Stimulated activated CD4-positive, alpha-beta T cell treated with anti-CD3 and anti-CD28 coated beads, TNF-alpha, amount 100 ng/mL, for 24 hours (primary cell): ENCODE measurements around the gene TIMP4.

Experiments
- DNase-seq, 3 experiments: peaks; one replicate each; pipeline ENCODE4 v3.0.0-alpha.2; 2020; ENCODE audit warnings: low read depth in 3 of 3

Gene TIMP4

DNA sequence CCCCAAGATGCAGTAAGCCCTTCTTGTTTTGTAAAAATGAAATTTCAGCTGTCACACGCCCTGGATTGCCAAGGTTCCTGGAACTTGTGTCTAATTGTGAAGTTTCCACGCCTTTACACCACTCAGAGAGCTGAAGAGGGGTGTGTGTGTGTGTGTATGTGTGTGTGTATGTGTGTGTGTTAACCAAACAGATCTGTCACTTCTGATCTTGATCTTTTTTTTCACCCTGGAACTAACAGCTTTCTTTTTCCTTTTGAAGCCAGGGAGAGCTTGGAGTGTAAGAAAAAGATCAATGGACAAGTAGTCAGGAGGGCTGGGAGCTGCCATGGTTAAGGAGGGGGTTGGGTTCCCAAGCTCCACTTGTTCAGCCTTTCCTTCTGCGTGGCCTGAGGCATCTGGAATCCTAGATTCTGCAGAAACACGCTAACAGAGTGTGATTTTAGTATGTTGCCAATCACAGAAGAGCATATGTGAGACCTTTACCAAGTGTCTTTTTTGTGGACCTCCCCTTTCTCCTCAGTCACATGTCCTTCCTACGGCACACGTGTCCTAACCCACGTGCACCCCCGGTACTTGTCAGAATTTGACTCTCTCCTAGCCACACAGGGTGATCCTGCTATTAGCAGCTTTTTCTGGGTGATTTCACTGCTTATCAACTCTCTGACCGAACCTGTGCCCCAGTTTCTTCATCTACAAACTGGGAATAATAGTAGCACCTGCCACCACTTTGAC is 11.5 kb downstream of the TIMP4 start:
- DNase-seq = no peak

DNA sequence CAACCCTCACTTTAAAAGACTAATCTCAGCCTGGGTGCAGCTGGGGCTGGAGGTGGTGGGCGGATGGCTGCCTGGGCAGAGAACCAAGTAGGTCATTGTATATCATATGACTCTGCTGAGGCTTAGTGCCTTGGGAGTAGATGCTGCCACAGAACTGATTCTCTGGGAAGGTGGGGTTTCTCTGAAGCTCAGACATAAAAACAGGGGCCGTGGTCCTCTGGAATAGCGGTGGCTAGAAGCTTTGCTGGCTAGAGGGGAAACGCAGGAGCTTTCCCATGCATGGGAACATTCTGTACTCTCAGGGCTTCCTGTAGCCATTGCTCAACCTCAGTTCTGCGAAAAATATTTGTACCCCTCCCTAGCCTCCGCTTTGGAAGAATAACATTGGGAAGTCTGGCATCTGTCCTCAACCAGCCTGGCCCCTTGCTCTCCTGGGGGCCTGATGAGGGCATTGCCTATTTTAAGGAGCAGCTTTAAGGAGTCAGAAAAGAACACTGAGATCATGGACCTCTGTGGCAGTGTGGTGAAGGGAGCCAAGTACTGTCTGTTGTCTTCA is 14.7 kb downstream of the TIMP4 start:
- DNase-seq = no peak

DNA sequence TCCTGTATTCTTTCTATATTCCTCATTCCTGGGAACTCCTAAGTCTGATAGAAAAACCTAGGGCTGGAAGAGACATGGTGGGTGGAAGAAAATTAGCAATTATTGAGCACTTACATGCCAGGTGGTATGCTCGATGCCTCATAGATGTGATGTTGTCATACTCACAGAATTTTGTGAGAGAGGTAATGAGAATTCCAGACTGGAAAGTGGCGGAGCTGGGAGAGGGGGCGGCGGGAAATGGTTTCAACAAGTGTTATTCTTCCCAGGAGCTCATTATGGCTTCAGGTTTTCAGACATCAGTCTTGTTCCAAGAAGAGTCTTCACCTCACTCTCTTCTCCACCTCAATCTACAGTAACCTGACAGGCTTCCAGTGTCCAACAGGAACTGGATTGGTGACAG is 16.2 kb downstream of the TIMP4 start:
- DNase-seq = no peak

DNA sequence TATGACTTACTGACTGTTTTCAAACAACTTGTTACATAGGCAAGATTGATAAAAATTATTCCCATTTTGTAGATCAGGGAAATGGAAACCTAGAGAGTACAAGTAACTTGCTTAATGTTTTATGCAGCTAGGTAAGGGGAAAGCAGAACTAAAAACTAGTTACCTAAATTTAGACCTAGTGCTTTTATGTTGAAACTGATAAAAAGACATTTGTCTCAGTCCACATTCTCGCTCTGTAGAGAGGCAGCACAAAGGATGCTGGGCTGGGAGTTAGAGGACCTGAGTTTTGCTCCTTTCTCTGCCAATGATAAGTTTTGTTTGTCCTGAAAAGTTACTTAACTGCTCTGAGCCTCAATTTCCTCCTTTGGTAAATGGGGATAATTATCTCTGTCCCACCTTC is 17.4 kb downstream of the TIMP4 start:
- no peak for DNase-seq

DNA sequence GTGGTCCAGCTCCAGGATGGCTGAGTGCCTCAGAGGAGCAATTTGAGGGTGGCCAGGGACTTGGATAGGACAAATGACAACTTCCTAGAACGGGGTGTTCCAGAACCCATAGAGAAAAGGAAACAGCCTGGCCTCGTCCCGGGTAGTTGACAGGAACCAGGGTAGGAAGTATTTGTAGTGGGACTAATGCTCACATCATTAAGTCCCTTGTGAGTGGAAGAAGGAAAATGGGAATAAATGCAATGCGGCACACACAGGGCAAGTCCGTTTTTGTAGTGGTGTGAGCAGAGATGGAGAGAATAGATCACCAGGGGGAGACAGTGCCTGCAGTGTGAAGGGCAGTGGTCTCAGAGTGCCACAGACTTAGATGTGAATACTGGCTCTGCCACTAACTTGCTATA is 19.6 kb downstream of the TIMP4 start:
- peak in 1 of 3 experiments; percentile 14 for DNase-seq

DNA sequence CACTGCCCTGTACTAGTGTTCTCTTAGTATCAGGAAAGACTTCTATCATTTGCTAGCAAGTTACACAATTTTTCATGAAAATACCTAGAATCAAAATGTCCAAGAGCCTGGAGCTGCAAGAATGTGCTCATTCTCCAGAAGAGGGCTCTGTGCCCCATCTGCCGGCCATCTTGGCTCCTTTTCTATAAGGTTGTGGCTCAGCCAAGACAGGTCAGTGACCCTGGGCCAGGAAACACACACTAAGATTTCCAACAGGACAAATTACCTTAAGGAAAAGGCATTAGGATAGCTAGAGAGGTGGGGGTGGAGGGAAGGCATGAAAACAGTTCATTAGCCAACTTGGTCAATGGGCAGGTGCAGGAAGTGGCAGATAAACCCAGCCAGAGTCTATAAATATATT is 20.7 kb downstream of the TIMP4 start:
- DNase-seq = no peak

DNA sequence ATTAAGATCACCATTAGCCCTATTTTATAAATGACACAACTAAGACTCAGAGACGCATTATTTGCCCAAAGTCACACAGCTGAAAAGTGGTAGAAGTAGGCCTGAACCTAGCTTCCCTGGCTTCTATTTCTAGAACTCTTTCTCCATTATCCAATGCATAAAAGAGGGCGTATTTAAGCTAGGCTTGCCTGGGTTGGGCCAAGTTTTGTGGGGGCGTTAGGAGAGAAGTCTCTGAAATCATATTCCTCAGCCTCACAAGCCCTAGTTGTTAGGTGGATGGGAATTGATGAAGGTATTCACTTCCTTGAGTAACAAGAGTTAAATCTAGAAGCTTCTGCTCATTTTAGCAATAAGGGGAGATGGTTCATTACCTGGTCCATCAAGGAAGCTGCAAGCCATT is 22.3 kb downstream of the TIMP4 start:
- no peak for DNase-seq

DNA sequence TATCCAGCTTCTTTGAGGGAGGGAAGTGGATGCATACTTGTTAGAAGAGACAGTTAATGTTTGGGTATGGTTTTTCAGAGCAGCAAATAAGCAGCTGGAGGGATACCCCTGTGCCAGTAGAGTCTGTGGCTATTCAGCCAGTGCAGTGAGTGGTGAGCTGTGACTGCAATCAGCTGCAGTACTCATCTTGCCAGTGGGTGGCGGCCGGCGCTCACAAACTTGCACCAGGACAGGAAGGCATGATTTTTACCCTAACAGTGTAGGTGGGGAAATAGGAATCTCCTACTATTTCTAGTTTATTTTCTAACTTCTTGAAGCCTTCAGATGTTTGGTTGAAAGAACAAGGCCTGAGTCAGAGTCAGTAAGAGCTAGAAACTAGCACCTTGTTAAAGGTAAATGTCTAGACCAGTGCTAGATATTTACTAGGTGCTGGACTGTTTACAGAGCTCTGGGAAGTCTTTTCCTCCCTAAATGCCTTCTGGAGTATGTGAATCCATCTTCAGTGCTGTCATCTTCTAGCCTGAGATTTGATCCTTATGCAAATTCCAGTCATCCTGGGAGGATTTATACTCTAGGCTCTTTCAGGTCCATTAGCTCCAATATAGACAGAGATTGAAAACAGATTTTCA is 23.6 kb downstream of the TIMP4 start:
- DNase-seq = peak; percentile 26 to 68 (median 43)

DNA sequence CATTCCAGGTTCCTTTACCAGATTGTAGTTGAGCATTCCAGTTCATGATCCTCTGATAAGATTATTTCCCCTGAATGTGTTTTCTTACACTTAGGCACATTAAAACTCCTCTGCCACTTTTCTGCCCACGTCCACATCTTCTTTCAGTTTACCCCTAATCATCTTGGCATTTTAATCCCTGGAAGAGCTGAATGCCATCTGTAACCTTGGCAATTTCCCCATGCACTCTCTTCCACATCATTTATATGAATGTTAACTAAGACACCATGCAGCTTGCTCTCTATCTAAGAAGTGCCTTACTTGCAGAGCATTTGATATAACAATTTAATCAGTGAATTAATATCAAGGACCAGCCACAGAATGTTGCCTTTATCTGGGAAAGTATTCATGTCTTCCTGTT is 25.8 kb downstream of the TIMP4 start:
- DNase-seq = no peak

DNA sequence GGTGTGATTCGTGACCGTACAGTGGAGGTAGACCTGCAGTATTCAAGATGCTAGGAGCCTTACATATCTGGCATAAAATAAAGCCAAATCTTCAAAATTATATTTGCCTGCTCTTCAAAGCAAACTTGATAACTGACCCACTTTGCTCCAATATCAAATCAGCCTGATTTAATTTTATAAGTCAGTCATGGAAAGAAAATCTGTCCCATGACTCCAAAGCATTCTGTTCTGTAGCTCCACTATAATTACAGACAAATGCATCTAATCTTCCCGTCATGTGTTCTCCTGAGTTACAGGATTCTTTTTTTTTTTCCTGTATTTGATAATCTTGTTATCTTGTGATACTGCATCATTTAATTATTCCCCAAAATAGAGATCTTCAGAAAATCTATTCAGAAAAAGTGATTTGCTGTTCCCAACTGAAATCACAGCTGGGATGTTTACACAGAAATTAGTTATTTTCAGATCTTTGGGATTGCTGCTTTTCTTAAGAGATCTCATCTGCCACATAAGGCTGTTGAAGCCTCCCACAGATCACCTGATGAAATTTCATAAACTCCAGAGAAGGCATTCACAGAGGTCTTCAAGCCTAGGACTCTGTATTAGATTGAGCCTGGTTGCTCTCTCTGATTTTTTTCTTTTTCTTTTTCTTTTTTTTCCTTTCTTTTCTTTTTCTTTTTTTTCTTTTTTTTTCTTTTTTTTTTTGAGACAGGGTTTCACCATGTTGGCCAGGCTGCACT is 27.2 kb downstream of the TIMP4 start:
- no peak for DNase-seq

DNA sequence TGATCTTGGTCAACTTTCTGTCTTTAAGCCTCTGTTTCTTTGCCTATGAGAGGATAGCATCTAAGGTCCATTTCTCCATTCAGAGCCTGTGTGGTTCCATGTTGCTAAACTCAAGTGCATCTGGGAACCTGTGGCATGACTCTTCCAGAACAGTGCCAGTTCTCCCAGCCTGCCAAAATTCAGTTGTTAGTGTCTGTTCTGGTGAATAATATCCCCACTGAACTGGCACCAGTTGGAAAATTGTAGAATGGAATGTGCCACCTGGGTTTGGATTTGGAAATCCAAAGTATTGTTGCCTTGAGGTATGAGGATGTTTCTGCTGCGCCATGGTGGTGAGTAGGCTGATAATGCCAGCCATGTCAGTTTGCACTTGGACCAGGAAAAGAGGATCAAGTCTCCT is 31.3 kb downstream of the TIMP4 start:
- no peak for DNase-seq

DNA sequence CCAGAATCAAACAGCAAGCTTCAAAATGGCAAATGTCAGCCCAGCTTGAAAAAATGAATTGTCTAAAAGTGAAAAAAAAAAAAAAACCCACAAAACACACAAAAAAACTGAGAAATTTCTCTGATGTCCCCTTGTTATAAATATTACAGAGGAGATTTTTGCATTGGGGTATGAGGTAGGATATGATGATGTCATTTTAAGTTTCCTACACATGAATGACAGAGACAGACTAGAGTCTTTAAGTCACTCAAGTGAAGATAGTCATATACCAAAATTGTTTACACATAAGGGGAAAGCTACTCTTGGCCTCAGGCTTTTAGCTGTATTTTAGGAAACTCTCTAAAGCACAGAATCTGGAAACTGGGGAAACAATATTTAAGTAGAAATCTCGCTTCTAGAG is 32.9 kb downstream of the TIMP4 start:
- DNase-seq = no peak

DNA sequence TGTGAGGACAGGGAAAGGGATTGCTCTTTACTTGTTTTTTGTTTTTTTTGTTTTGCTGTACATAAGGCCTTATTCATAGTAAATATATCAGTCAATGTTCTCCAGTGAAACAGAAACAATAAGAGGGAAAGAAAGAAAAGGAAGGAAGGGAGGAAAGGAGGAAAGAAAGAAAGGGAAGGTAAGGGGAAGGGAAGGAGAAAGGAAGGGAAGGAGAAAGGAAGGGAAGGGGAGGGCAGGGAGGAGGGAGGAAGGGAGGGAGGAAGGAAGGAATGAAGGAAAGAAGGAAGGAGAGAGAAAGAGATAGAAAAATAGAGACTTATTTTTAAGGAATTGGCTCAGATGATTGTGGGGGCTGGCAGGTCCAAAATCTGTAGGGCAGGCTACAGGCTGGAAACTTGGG is 37.2 kb downstream of the TIMP4 start:
- DNase-seq = no peak

DNA sequence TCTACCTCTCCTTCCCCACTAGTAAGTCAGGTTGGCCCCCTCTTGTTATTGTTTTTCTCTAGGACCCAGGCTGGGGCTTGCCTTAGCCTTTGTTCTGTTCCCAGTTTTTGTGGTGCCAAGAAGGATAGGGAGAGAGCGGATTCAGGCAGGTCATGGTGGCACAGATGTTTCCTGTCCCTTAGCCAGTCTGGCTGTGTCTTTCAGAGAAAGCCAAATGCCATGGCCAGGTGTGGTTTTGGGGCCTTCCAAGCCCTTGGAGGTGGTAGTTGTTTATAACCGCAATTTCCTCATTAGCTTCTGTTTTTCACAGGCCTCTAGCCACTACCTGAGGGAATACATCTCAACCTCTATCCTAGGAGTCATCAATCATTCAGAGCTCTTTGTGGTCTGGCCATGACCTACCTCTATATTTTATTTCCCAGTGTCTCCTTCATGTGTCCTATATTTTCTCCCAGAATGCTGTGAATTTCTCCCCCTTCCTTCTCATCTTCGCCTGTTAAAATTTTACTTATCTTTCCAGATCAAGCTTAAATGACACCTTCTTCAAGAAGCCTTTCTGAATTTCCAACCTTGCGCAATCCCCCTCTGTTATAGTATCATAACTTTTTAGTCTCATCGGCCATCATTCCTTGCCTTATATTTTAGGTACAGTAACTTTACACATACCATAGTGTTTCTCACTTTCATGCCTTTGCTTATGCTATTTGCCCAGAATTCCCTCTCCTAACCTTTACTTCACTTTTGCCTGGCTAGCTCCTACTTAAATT is 38.2 kb downstream of the TIMP4 start:
- no peak for DNase-seq

DNA sequence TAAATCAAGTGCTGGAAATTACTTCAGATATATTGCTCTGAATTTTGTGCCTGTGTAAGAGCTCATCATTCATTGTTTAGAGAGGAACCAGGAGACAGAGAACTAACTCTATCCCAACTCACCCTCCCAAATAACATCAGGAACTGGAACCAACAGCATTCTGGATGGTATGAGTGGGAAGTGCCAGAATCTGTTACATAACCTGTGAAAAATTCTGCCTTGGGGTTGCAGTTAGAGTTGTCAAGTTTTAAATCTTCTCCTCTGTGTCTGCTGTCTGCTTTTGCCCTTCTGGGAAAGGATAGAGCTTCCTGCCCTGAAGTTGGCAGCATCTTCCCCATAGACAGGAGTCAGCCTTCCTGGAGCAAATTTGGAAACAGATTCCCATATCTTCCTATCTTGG is 41.2 kb downstream of the TIMP4 start:
- no peak for DNase-seq

DNA sequence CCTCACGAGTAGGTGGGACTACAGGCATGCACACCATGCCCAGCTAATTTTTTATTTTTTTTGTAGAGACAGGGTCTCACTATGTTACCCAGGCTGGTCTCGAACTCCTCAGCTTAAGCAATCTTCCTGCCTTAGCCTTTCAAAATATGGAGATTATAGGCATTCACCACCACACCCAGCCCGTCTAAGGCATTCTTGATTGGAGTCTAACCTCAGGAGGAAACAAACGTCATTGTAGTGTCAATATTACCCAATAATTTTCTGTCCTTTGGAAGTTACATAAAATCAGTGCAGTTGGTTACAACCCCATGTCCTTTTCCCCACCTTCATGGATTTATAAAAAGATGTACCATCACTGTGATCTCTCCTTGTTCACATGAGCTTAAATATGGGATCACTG is 41.8 kb downstream of the TIMP4 start:
- DNase-seq = no peak

DNA sequence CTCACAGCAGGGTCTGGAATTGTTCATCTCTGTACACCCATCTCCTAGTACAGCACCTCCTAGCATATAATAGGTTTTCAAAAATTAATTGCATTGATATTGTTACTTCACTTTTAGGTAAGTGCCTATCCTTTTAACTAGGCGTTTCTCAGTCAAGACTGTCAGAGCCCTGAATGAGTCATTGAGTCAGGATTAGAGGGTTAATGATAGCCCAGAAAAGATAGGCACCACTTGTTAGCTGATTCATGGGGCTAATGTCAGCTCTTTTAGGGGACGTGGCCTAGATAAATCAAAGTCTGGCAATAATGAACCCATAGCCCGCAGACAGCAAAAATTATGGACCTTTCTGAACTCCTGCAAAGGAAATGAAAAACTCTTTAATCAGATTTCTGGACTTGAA is 42.9 kb downstream of the TIMP4 start:
- no peak for DNase-seq

DNA sequence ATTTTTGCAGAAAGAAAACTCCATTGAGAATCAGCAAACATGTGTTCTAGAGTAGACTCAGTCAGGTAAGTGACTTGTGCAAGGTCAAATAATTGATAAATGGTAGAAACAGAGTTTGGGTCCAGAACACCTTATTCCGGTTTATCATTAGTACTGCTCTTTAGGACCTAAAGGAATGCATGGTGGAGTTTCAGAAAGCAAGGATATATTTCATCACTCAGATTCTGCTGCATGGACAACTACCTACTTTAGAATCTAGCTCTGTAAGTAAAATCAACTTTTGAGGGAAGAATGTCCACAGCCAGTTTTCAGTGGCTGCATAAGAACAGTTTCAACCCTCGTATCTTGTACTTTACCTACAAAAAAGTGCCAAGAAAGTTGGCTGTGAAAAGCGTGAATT is 43.6 kb downstream of the TIMP4 start:
- no peak for DNase-seq

DNA sequence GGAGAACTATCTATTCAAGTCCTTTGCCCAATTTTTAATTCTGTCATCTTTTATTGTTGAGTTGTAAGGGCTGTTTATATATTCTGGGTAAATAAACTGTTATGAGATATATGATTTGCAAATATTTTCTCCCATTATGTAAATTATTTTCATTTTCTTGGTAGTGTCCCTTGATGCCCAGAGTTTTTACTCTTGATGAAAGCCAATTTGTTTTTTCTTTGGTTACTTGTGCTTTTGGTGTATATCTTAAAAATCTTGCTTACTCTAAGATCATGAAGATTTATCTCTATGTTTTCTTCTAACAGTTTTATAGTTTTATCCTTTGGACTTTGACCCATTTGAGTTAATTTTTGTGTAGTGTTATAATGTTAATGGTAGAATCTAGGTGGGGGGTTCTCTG is 44.5 kb downstream of the TIMP4 start:
- no peak for DNase-seq

DNA sequence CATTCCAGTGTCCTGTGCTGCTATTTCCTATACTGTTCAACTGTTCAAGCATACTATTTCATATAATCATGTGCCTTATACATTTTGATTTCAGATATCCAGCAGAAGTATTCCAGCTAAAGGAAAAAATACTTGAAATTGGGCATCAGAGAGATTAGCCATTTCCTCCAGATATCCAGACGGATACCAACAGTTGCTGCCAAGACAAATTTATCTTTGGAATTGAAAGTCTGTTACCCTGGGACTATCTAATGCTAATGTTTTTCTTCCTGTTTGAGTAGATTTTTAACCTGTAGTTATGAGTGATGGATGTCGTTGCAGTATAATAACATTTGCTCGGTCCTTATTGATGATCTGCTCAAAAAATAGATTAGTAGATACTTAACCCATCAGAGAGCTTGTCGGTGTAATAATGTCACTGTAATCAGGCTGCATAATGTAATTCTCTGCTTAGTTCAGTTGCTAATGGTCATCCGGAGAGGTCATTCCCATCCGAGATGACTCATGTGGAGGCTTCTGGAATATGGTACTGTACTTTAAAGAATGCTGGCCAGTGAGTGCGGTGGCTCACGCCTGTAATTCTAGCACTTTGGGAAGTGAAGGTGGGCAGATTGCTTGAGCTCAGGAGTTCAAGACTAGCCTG is 51.5 kb downstream of the TIMP4 start:
- DNase-seq = no peak
